Mucosa of rectum (tissue), 2 donors: Measurements from ENCODE around the gene UMODL1.
"Not testable (repeated sequence)": the region's sequence is repeated elsewhere in the genome, so short reads cannot be mapped to it uniquely, and the experiment has no call there.

ENCODE experiments used
- H3K27ac ChIP-seq, 2 donors: one replicate each; pipeline ENCODE4 v1.7.0; 2013; ENCODE audit warnings: inconsistent platforms in 2 of 2, low read depth in 2 of 2, low read length in 2 of 2
- H3K27me3 ChIP-seq, 2 donors: one replicate each; pipeline ENCODE4 v1.7.0; 2013; ENCODE audit warnings: low read length in 2 of 2; ENCODE audit not compliant: control insufficient read depth in 2 of 2, insufficient read depth in 2 of 2
- H3K36me3 ChIP-seq, 2 donors: one replicate each; pipeline ENCODE4 v1.7.0; 2013; ENCODE audit warnings: low read length in 2 of 2; ENCODE audit not compliant: control insufficient read depth in 2 of 2, insufficient read depth in 2 of 2
- H3K4me1 ChIP-seq, 2 donors: one replicate each; pipeline ENCODE4 v1.7.0; 2013; ENCODE audit warnings: low read length in 2 of 2, mild to moderate bottlenecking in 1 of 2; ENCODE audit not compliant: control insufficient read depth in 2 of 2, insufficient read depth in 2 of 2
- H3K4me3 ChIP-seq, 2 donors: one replicate each; pipeline ENCODE4 v1.7.0; 2013; ENCODE audit warnings: low read length in 2 of 2
- H3K9ac ChIP-seq, 2 donors: one replicate each; pipeline ENCODE4 v1.7.0; 2013; ENCODE audit warnings: low read length in 2 of 2, low read depth in 1 of 2, mild to moderate bottlenecking in 1 of 2
- H3K9me3 ChIP-seq, 2 donors: one replicate each; pipeline ENCODE4 v1.7.0; 2013; ENCODE audit warnings: low read length in 2 of 2; ENCODE audit not compliant: control insufficient read depth in 2 of 2
- donor health status: healthy.
- donor health status: Normal muscosa, but diverticular disease.

UMODL1 gene

DNA sequence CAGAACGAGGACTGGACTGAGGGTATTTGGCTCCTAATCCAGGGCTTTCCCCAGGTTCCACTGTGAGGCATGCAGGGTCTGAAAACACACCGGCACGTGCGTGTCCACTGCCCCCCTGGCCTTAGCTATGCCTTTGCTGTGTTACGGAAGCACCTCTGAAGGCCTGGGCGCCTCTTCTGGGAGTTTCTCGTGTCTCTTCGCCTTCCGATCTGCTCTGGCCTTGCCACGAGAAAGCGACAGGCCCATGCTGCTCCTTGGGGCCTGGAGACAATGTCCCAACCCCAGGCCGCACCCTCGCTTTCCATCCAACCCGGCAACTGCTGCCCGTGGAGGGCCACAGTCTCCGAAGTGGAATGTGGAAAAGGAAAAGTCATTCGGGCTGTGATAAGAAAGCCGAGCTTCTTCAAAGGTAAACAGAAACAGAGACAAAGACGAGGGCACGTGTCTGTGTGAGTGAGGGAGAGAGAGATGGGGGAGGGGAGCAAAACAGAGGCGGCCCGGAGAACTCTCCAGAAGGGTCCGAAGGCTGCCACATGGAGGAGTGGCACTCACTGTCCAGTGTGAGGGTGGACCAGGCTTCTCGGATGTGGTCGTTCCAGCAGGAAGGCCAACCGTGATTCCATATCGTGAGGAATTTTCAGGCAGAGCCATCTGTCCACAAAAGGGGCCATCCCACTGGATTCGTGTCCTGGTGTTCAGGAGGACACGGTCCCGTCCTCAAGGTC, 3.4 kb upstream of the UMODL1 start:
- no peak overlapping the region for H3K4me3 ChIP-seq
- no peaks in the 10 kb centered on the region for H3K9me3 ChIP-seq
- no peaks in the 10 kb centered on the region for H3K27me3 ChIP-seq
- no peak overlapping the region for H3K9ac ChIP-seq
- H3K36me3 ChIP-seq, result no peaks in the 10 kb centered on the region
- peaks cover 15 to 17% of the 10 kb centered on the region in 2 donors for H3K4me1 ChIP-seq
- no peak overlapping the region for H3K27ac ChIP-seq

- Histone ChIP-seq H3K9me3 (no peaks in the 10 kb centered on the region), H3K27ac (no peak overlapping the region), H3K36me3 (no peaks in the 10 kb centered on the region), H3K4me1 (peaks cover 10 to 12% of the 10 kb centered on the region in 2 donors), H3K4me3 (no peak overlapping the region), H3K27me3 (no peaks in the 10 kb centered on the region), H3K9ac (no peak overlapping the region)
Observed at GRCh38 chr21:42068256-42068545, 2.9 kb upstream of the UMODL1 start.

DNA sequence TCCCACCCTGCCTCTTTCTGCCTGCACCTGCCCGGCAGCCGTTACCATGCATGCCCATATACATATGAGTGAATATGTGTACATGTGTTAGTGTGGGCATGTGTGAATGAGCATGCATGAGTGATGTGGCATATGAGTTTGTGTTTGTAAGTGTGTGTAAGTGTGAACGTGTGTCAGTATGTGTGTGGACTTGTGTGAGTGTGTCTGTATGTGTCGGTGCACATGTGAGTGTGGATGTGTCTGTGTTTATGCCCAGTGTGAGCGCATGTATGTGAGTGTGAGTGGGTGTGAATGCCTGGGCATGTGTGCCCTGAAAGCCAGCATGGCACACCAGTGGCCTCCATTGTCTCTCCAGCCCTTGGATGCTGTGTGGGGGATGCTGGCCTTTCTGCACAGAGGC, 2.5 kb upstream of the UMODL1 start:
- peaks cover 6 to 8% of the 10 kb centered on the region in 2 donors for H3K4me1 ChIP-seq
- H3K27me3 ChIP-seq, result no peaks in the 10 kb centered on the region
- no peak overlapping the region for H3K4me3 ChIP-seq
- no peak overlapping the region for H3K9ac ChIP-seq
- H3K36me3 ChIP-seq, result no peaks in the 10 kb centered on the region
- no peak overlapping the region for H3K27ac ChIP-seq
- H3K9me3 ChIP-seq, result no peaks in the 10 kb centered on the region

GRCh38 chr21:42069327-42069726, 1.8 kb upstream of the UMODL1 start:
- H3K36me3 ChIP-seq, result no peaks in the 10 kb centered on the region
- no peak overlapping the region for H3K27ac ChIP-seq
- H3K4me1 ChIP-seq, result peaks cover 0 to under 1% of the 10 kb centered on the region in 2 donors
- H3K9me3 ChIP-seq, result no peaks in the 10 kb centered on the region
- H3K9ac ChIP-seq, result no peak overlapping the region
- H3K27me3 ChIP-seq, result no peaks in the 10 kb centered on the region
- no peak overlapping the region for H3K4me3 ChIP-seq

DNA sequence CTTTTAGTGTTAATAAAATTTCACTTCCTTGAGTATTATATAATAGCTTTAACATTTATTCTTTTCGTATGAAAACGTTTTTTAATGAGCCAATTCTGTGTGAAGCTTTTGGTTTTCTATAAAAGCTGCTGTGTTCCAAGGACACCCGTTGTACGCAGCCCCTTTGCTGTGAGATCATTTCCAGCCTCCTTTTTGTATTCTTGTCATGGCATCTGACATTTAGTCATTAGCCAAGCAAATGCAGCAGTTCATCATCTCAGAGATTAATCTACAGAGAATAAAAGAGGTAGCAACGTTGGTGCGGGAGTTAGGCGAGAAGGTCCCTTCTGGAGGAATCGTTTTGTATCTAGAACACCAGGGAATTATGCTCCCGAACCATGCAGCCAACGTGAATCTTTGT, 1.3 kb upstream of the UMODL1 start:
- Histone ChIP-seq H3K27ac (no peak overlapping the region), H3K9me3 (no peaks in the 10 kb centered on the region), H3K4me1 (no peaks in the 10 kb centered on the region), H3K4me3 (no peak overlapping the region), H3K36me3 (no peaks in the 10 kb centered on the region), H3K9ac (no peak overlapping the region), H3K27me3 (no peaks in the 10 kb centered on the region)

DNA sequence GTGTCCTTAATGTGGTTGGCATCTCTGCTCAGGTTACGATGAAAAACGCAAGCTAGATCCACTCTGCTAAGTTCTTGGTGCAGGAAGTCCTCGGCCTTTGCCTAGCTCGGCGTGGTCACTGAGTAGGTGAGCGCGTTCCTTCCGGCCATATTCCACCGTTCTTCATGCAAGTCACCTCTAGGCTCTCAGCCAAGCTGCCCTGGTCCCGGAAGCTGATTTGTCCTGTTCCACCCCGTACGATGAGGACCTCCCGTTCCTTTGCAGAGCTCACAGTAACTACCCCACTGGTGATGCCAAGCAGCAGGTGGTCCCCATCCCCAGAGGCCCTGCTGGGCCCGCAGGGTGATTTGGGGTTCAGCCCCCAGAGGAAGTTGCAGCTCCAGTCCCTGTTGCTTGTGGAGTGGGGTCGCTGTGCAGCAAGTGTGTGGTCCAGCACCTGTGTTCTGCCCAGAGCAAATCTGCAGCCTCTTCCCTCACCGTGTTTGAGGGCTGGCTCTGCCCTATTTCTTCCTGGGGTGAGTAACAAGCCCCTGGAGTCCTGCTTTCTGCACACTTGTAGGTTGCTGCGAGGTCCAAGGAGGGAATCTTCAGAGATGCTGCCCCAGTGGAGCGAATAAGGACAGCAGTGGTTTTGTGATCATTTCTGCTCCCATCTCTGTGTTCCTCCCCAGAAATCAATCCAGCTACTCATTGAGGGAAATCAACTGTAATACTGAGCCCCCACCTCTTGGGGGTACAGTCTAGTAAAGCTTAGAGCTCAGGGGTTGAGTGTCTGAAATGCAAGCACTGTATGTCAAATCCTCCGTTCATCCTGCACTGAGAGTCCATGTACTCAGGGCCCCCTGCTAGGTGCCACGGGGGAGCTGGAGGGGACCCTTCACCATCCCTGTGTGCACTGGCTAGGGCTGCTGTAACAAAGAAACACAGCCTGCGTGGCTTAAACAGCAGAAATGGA, 2.3 kb downstream of the UMODL1 start:
- no peaks in the 10 kb centered on the region for H3K4me1 ChIP-seq
- H3K27ac ChIP-seq, result no peak overlapping the region
- no peak overlapping the region for H3K9ac ChIP-seq
- no peaks in the 10 kb centered on the region for H3K27me3 ChIP-seq
- H3K4me3 ChIP-seq, result no peak overlapping the region
- H3K36me3 ChIP-seq, result no peaks in the 10 kb centered on the region
- H3K9me3 ChIP-seq, result no peaks in the 10 kb centered on the region

DNA sequence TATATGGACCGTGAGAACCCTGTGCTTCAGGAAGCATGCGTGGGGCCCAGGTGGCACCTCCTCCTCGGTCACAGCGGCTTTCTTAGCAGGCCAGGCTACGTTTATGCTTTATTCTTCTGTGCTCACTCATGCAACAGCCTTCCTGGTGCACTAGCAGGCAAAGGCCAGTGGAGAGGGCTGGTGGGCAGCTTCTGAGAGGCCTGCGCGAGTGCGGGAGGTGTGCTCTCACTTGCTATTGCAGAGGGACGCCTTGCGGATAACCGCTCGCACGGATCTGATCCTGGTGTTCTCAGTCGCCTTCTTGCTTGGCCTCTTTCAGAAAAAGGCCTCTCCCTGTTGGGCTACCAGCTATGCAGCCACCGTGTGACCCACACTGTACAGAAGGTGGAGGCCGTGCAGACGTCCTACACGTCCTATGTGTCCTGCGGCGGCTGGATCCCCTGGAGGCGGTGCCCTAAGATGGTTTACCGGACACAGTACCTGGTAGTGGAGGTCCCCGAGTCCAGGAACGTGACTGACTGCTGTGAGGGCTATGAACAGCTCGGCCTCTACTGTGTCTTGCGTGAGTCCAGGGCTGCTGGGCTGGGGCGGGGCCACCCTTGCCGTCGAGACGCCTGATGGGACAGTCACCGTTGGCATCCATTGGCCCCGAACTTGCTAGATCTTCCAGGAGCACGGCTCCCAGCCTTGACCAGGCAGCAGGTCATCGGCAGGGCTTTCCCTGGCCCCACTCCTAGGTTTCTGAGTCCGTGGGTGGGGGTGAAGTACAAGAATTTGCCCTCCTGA, 4.8 kb downstream of the UMODL1 start:
- H3K27me3 ChIP-seq, result no peaks in the 10 kb centered on the region

GRCh38 chr21:42077685-42078238, 6.6 kb downstream of the UMODL1 start:
- H3K27ac ChIP-seq, result peak overlapping the region in 1 of 2 donors; percentile 32
- not testable (repeated sequence) for H3K4me1 ChIP-seq, H3K36me3 ChIP-seq, H3K27me3 ChIP-seq, H3K4me3 ChIP-seq, H3K9ac ChIP-seq, H3K9me3 ChIP-seq

More for the DNA sequence above, 4.8 kb downstream of the UMODL1 start:
- H3K4me3 ChIP-seq, result no peak overlapping the region
- no peak overlapping the region for H3K27ac ChIP-seq
- H3K9me3 ChIP-seq, result no peaks in the 10 kb centered on the region
- H3K9ac ChIP-seq, result no peak overlapping the region
- no peaks in the 10 kb centered on the region for H3K36me3 ChIP-seq
- H3K4me1 ChIP-seq, result no peaks in the 10 kb centered on the region

DNA sequence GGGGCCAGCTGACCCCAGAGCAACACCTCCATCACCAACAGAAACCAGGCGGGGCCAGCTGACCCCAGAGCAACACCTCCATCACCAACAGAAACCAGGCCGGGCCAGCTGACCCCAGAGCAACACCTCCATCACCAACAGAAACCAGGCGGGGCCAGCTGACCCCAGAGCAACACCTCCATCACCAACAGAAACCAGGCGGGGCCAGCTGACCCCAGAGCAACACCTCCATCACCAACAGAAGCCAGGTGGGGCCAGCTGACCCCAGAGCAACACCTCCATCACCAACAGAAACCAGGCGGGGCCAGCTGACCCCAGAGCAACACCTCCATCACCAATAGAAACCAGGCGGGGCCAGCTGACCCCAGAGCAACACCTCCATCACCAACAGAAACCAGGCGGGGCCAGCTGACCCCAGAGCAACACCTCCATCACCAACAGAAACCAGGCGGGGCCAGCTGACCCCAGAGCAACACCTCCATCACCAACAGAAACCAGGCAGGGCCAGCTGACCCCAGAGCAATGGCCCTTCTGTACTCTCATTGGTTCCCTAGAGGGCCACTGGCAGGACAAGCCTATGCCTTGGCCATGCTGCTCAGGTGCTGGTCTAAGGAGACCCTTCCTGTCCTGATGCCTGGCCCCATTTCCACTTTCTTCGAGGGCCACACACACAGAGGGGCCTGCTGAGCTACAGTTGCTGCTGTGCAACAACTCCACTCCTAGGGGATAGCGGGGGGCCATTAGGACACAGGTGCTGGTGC, 7.3 kb downstream of the UMODL1 start:
- H3K27ac ChIP-seq, result peak overlapping the region in 1 of 2 donors; percentile 38
- not testable (repeated sequence) for H3K36me3 ChIP-seq, H3K4me3 ChIP-seq, H3K4me1 ChIP-seq, H3K9me3 ChIP-seq, H3K9ac ChIP-seq, H3K27me3 ChIP-seq
